ACC112 (cell line): ENCODE results near the gene PPP4R1.

Experiments used
- H2AFZ ChIP-seq: fragments of 200-600 bp; sonication (generic); one replicate; pipeline ENCODE4 v1.6.0; 2017; ENCODE audit warnings: antibody characterized with exemption, low read length; ENCODE audit not compliant: unreplicated experiment
- H3K27ac ChIP-seq: fragments of 200-600 bp; sonication (generic); 2 replicates; pipeline ENCODE4 v1.5.1; 2014; ENCODE audit warnings: low read depth, mild to moderate bottlenecking, antibody characterized with exemption, low read length, moderate library complexity
- H3K27me3 ChIP-seq: fragments of 200-600 bp; sonication (generic); 2 replicates; pipeline ENCODE4 v1.6.1; 2014; ENCODE audit warnings: mild to moderate bottlenecking, antibody characterized with exemption, low read length, moderate library complexity, mixed read lengths; ENCODE audit not compliant: insufficient read depth
- H3K36me3 ChIP-seq: fragments of 200-600 bp; sonication (generic); 2 replicates; pipeline ENCODE4 v1.6.1; 2016; ENCODE audit warnings: mild to moderate bottlenecking, antibody characterized with exemption, low read length, moderate library complexity, mixed read lengths; ENCODE audit not compliant: insufficient read depth
- H3K4me1 ChIP-seq: fragments of 200-600 bp; sonication (generic); one replicate; pipeline ENCODE4 v1.6.1; 2016; ENCODE audit warnings: low read length, mixed read lengths; ENCODE audit not compliant: insufficient read depth, unreplicated experiment, control insufficient read depth
- H3K4me3 ChIP-seq: fragments of 200-600 bp; sonication (generic); 2 replicates; pipeline ENCODE4 v1.5.1; 2014; ENCODE audit warnings: mild to moderate bottlenecking, low read depth, low read length
- H3K79me2 ChIP-seq: fragments of 200-600 bp; sonication (generic); one replicate; pipeline ENCODE4 v1.6.0; 2016; ENCODE audit warnings: low read length; ENCODE audit not compliant: control insufficient read depth, unreplicated experiment, insufficient read depth

Gene PPP4R1

GRCh38 chr18:9534844-9535243 is 79.5 kb downstream of the PPP4R1 start:
- no peaks in the 10 kb centered on the region for H3K27me3 ChIP-seq
- H3K79me2 ChIP-seq: no peaks in the 10 kb centered on the region
- H3K27ac ChIP-seq: peak overlapping the region; percentile 82
- peaks cover 9% of the 10 kb centered on the region; the same call in 1 of the 2 replicates for H3K36me3 ChIP-seq
- H3K4me1 ChIP-seq: peaks cover 34% of the 10 kb centered on the region
- no peak overlapping the region for H3K4me3 ChIP-seq
- no peak overlapping the region for H2AFZ ChIP-seq

- Histone ChIP-seq H3K27ac (no peak overlapping the region), H3K4me3 (no peak overlapping the region), H3K79me2 (no peaks in the 10 kb centered on the region), H3K36me3 (peaks cover 26% of the 10 kb centered on the region), H3K4me1 (peaks cover 22% of the 10 kb centered on the region), H3K27me3 (no peaks in the 10 kb centered on the region), H2AFZ (no peak overlapping the region)
These were observed 82.5 kb downstream of the PPP4R1 start for GRCh38 chr18:9531791-9532410.

- Histone ChIP-seq H3K79me2 (no peaks in the 10 kb centered on the region), H3K4me3 (no peak overlapping the region), H3K27me3 (no peaks in the 10 kb centered on the region), H2AFZ (no peak overlapping the region), H3K36me3 (peaks cover 36% of the 10 kb centered on the region), H3K4me1 (peaks cover 8% of the 10 kb centered on the region), H3K27ac (no peak overlapping the region)
These were observed 83.9 kb downstream of the PPP4R1 start for GRCh38 chr18:9530226-9531009.

- H3K79me2 ChIP-seq: no peaks in the 10 kb centered on the region
- H3K36me3 ChIP-seq: peaks cover 50% of the 10 kb centered on the region
- H3K4me1 ChIP-seq: no peaks in the 10 kb centered on the region
- no peaks in the 10 kb centered on the region for H3K27me3 ChIP-seq
- no peak overlapping the region for H3K4me3 ChIP-seq
- no peak overlapping the region for H3K27ac ChIP-seq
- H2AFZ ChIP-seq: no peak overlapping the region
These were observed 87.9 kb downstream of the PPP4R1 start for GRCh38 chr18:9526458-9526857.

- Histone ChIP-seq H3K4me3 (no peak overlapping the region), H3K36me3 (peaks cover 39% of the 10 kb centered on the region)
These were observed 91.4 kb downstream of the PPP4R1 start for GRCh38 chr18:9522952-9523351.

GRCh38 chr18:9521770-9522169 is 92.6 kb downstream of the PPP4R1 start:
- Histone ChIP-seq H3K27me3 (no peaks in the 10 kb centered on the region), H2AFZ (no peak overlapping the region), H3K79me2 (peaks cover 5% of the 10 kb centered on the region), H3K27ac (no peak overlapping the region), H3K4me3 (no peak overlapping the region), H3K36me3 (peaks cover 27% of the 10 kb centered on the region; the same call in 1 of the 2 replicates), H3K4me1 (peaks cover 7% of the 10 kb centered on the region)

More at GRCh38 chr18:9522952-9523351, 91.4 kb downstream of the PPP4R1 start:
- Histone ChIP-seq H3K4me1 (no peaks in the 10 kb centered on the region), H3K79me2 (peaks cover 5% of the 10 kb centered on the region), H2AFZ (no peak overlapping the region), H3K27ac (no peak overlapping the region), H3K27me3 (no peaks in the 10 kb centered on the region)

- peaks cover 22% of the 10 kb centered on the region; the same call in 1 of the 2 replicates for H3K36me3 ChIP-seq
- peaks cover 9% of the 10 kb centered on the region for H3K4me1 ChIP-seq
- no peak overlapping the region for H2AFZ ChIP-seq
- no peak overlapping the region for H3K4me3 ChIP-seq
- no peaks in the 10 kb centered on the region for H3K27me3 ChIP-seq
- H3K79me2 ChIP-seq: peaks cover 11% of the 10 kb centered on the region
- H3K27ac ChIP-seq: no peak overlapping the region
These were observed 93.7 kb downstream of the PPP4R1 start for GRCh38 chr18:9520666-9521065.

GRCh38 chr18:9519399-9519798 is 95.0 kb downstream of the PPP4R1 start:
- Histone ChIP-seq H2AFZ (no peak overlapping the region), H3K79me2 (peaks cover 11% of the 10 kb centered on the region), H3K36me3 (peaks cover 15% of the 10 kb centered on the region; the same call in 1 of the 2 replicates)

GRCh38 chr18:9517869-9518268 is 96.5 kb downstream of the PPP4R1 start:
- Histone ChIP-seq H2AFZ (no peak overlapping the region), H3K4me1 (peaks cover 21% of the 10 kb centered on the region), H3K79me2 (peaks cover 12% of the 10 kb centered on the region), H3K27me3 (no peaks in the 10 kb centered on the region), H3K27ac (no peak overlapping the region), H3K4me3 (no peak overlapping the region), H3K36me3 (peaks cover 11% of the 10 kb centered on the region; the same call in 1 of the 2 replicates)

More at GRCh38 chr18:9519399-9519798, 95.0 kb downstream of the PPP4R1 start:
- H3K27ac ChIP-seq: no peak overlapping the region
- H3K4me1 ChIP-seq: peaks cover 11% of the 10 kb centered on the region
- no peaks in the 10 kb centered on the region for H3K27me3 ChIP-seq
- H3K4me3 ChIP-seq: no peak overlapping the region

GRCh38 chr18:9516437-9517064 is 97.8 kb downstream of the PPP4R1 start:
- H3K4me3 ChIP-seq: no peak overlapping the region
- peaks cover 21% of the 10 kb centered on the region for H3K4me1 ChIP-seq
- peaks cover 16% of the 10 kb centered on the region for H3K79me2 ChIP-seq
- H2AFZ ChIP-seq: no peak overlapping the region
- H3K27me3 ChIP-seq: no peaks in the 10 kb centered on the region
- H3K36me3 ChIP-seq: peaks cover under 1% of the 10 kb centered on the region; the same call in 1 of the 2 replicates
- H3K27ac ChIP-seq: no peak overlapping the region
